Measurements from ENCODE around the gene SELENBP1. TPM values are rescaled to one million over a fixed set of nuclear protein-coding genes. Genes with fewer than 3 reads are reported as not detected.

The SELENBP1 gene
- polyA plus RNA-seq, result not detected

GRCh38 chr1:151372058-151372934 lies at the start of gene SELENBP1:
SELENBP1 (minus strand) TSS chr1:151372705; CDS start chr1:151372641, 64 bp downstream.
- H3K9me3 Mint-ChIP-seq, result no peaks in the 10 kb centered on the region
- peaks cover 0 to 3% (median 0%) of the 10 kb centered on the region in 3 donors for H3K4me1 Mint-ChIP-seq
- H3K27me3 Mint-ChIP-seq, result no peaks in the 10 kb centered on the region
- H3K4me3 Mint-ChIP-seq, result no peak within 1 kb of the TSS
- no peaks in the 10 kb centered on the region for H3K36me3 Mint-ChIP-seq
- peak within 1 kb of the TSS in 1 of 3 donors; percentile 60 for H3K27ac Mint-ChIP-seq

GRCh38 chr1:151419819-151420218 lies 47.3 kb upstream of the SELENBP1 start:
- Mint-ChIP-seq H3K27me3 (no peaks in the 10 kb centered on the region), H3K36me3 (peaks cover 4% of the 10 kb centered on the region), H3K27ac (no peak overlapping the region), H3K9me3 (no peaks in the 10 kb centered on the region), H3K4me3 (no peak overlapping the region), H3K4me1 (peaks cover 0 to 1% (median 1%) of the 10 kb centered on the region in 3 donors)

GRCh38 chr1:151418081-151418480 lies 45.6 kb upstream of the SELENBP1 start:
- Mint-ChIP-seq H3K9me3 (no peaks in the 10 kb centered on the region), H3K27ac (peak overlapping the region in 1 of 3 donors; percentile 3), H3K27me3 (no peaks in the 10 kb centered on the region), H3K4me1 (peaks cover 0 to 1% (median 1%) of the 10 kb centered on the region in 3 donors), H3K4me3 (peak overlapping the region in 1 of 4 donors; percentile 38), H3K36me3 (peaks cover 7% of the 10 kb centered on the region)

- Mint-ChIP-seq H3K27ac (no peak overlapping the region), H3K36me3 (peaks cover 7% of the 10 kb centered on the region), H3K4me1 (peaks cover 0 to 1% (median 1%) of the 10 kb centered on the region in 3 donors), H3K4me3 (no peak overlapping the region), H3K9me3 (no peaks in the 10 kb centered on the region), H3K27me3 (no peaks in the 10 kb centered on the region)
These were observed 43.7 kb upstream of the SELENBP1 start for GRCh38 chr1:151416231-151416630.

GRCh38 chr1:151411884-151412283 lies 39.4 kb upstream of the SELENBP1 start:
- no peaks in the 10 kb centered on the region for H3K27me3 Mint-ChIP-seq
- no peak overlapping the region for H3K27ac Mint-ChIP-seq
- peaks cover 10% of the 10 kb centered on the region for H3K36me3 Mint-ChIP-seq
- H3K4me3 Mint-ChIP-seq, result no peak overlapping the region
- no peaks in the 10 kb centered on the region for H3K9me3 Mint-ChIP-seq
- H3K4me1 Mint-ChIP-seq, result peaks cover 0 to 3% (median 0%) of the 10 kb centered on the region in 3 donors

GRCh38 chr1:151408891-151409290 lies 36.4 kb upstream of the SELENBP1 start:
- no peaks in the 10 kb centered on the region for H3K27me3 Mint-ChIP-seq
- H3K4me3 Mint-ChIP-seq, result peak overlapping the region in 1 of 4 donors; percentile 50

GRCh38 chr1:151407304-151407703 lies 34.8 kb upstream of the SELENBP1 start:
- peaks cover 8% of the 10 kb centered on the region for H3K36me3 Mint-ChIP-seq
- no peaks in the 10 kb centered on the region for H3K9me3 Mint-ChIP-seq
- H3K4me1 Mint-ChIP-seq, result peaks cover 0 to 3% (median 0%) of the 10 kb centered on the region in 3 donors
- H3K27ac Mint-ChIP-seq, result no peak overlapping the region
- H3K4me3 Mint-ChIP-seq, result no peak overlapping the region
- no peaks in the 10 kb centered on the region for H3K27me3 Mint-ChIP-seq

More at GRCh38 chr1:151408891-151409290, 36.4 kb upstream of the SELENBP1 start:
- Mint-ChIP-seq H3K4me1 (peaks cover 0 to 2% (median 0%) of the 10 kb centered on the region in 3 donors), H3K27ac (peak overlapping the region in 2 of 3 donors; percentile 28 to 53), H3K36me3 (peaks cover 8% of the 10 kb centered on the region), H3K9me3 (no peaks in the 10 kb centered on the region)

GRCh38 chr1:151406176-151406575 lies 33.7 kb upstream of the SELENBP1 start:
- Mint-ChIP-seq H3K27ac (no peak overlapping the region), H3K36me3 (peaks cover 8% of the 10 kb centered on the region), H3K9me3 (no peaks in the 10 kb centered on the region), H3K27me3 (no peaks in the 10 kb centered on the region), H3K4me3 (peak overlapping the region in 1 of 4 donors; percentile 20), H3K4me1 (peaks cover 0 to 3% (median 0%) of the 10 kb centered on the region in 3 donors)

GRCh38 chr1:151405187-151405951 lies 32.9 kb upstream of the SELENBP1 start:
- Mint-ChIP-seq H3K27me3 (no peaks in the 10 kb centered on the region), H3K4me1 (peaks cover 0 to 9% (median 6%) of the 10 kb centered on the region in 3 donors), H3K4me3 (peak overlapping the region in 1 of 4 donors; percentile 15), H3K9me3 (no peaks in the 10 kb centered on the region), H3K36me3 (peaks cover 9% of the 10 kb centered on the region), H3K27ac (peak overlapping the region in 1 of 3 donors; percentile 29)

GRCh38 chr1:151403612-151404011 lies 31.1 kb upstream of the SELENBP1 start:
- H3K27me3 Mint-ChIP-seq, result no peaks in the 10 kb centered on the region
- H3K9me3 Mint-ChIP-seq, result no peaks in the 10 kb centered on the region
- no peak overlapping the region for H3K4me3 Mint-ChIP-seq
- H3K27ac Mint-ChIP-seq, result peak overlapping the region in 2 of 3 donors; percentile 55 to 71
- peaks cover 8% of the 10 kb centered on the region for H3K36me3 Mint-ChIP-seq
- H3K4me1 Mint-ChIP-seq, result peaks cover 0 to 14% (median 13%) of the 10 kb centered on the region in 3 donors

GRCh38 chr1:151402764-151403163 lies 30.3 kb upstream of the SELENBP1 start:
- peaks cover 0 to 16% (median 13%) of the 10 kb centered on the region in 3 donors for H3K4me1 Mint-ChIP-seq
- H3K9me3 Mint-ChIP-seq, result no peaks in the 10 kb centered on the region
- peaks cover 8% of the 10 kb centered on the region for H3K36me3 Mint-ChIP-seq
- peak overlapping the region in 1 of 3 donors; percentile 41 for H3K27ac Mint-ChIP-seq
- no peaks in the 10 kb centered on the region for H3K27me3 Mint-ChIP-seq
- peak overlapping the region in 1 of 4 donors; percentile 86 for H3K4me3 Mint-ChIP-seq

GRCh38 chr1:151401860-151402259 lies 29.4 kb upstream of the SELENBP1 start:
- Mint-ChIP-seq H3K27me3 (no peaks in the 10 kb centered on the region), H3K9me3 (no peaks in the 10 kb centered on the region), H3K27ac (peak overlapping the region in 1 of 3 donors; percentile 41), H3K36me3 (peaks cover 8% of the 10 kb centered on the region), H3K4me1 (peaks cover 0 to 16% (median 11%) of the 10 kb centered on the region in 3 donors), H3K4me3 (peak overlapping the region in 1 of 4 donors; percentile 86)

- Mint-ChIP-seq H3K9me3 (no peaks in the 10 kb centered on the region), H3K27me3 (no peaks in the 10 kb centered on the region), H3K4me3 (peak overlapping the region; percentile 86 to 98 (median 93)), H3K4me1 (peaks cover 0 to 16% (median 11%) of the 10 kb centered on the region in 3 donors), H3K27ac (peak overlapping the region in 2 of 3 donors; percentile 41 to 95), H3K36me3 (peaks cover 8% of the 10 kb centered on the region)
These were observed 28.8 kb upstream of the SELENBP1 start for GRCh38 chr1:151401125-151401788.
